ENCODE data around the gene CSMD2. TPM values are rescaled to one million over a fixed set of nuclear protein-coding genes. Genes with fewer than 3 reads are reported as not detected.

Gene CSMD2
- total and polyA plus RNA-seq, 2 experiments from 2014 or later, result 5.3 to 16.6 TPM

DNA sequence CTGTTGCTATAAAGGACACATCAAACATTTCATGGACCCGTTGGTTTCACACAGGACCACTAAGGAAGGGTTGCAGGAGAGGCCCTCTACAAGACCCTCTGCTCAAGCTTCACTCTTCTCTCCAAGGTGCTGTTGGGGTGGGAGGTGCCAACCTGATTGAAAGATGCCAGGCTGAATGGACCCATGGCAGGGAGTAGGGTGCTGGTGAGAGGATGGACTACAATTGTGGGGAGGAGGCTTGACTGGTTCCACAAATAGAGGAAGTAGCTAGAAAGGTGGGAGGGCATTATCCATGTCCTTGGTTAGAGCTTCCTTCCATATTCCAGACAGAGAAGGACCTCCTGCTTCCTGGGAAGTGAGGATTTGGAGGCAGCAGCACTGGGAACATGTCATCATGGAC lies 468.7 kb downstream of the CSMD2 start:
- H4K20me1 ChIP-seq (replicated peaks; ENCODE audit: insufficient read depth), result no peaks in the 10 kb centered on the region
- Mint-ChIP-seq H3K9me3 (no peaks in the 10 kb centered on the region; the same call in 2 of the 3 replicates), H3K27me3 (ENCODE audit: insufficient read depth, low read depth, poor library complexity) (no peaks in the 10 kb centered on the region), H3K27ac (no peak overlapping the region), H3K4me1 (no peaks in the 10 kb centered on the region), H3K36me3 (ENCODE audit: low read depth) (peaks cover 24% of the 10 kb centered on the region), H3K4me3 (no peak overlapping the region)
- H3K4me2 ChIP-seq, result no peak overlapping the region
- no peaks in the 10 kb centered on the region for H3K9me2 ChIP-seq (ENCODE audit: insufficient read depth)
- no peaks in the 10 kb centered on the region for H3K4me1 ChIP-seq (ENCODE audit: insufficient read depth)
- no peak for ATAC-seq
- H3K4me3 ChIP-seq, result no peak overlapping the region
- no peak for DNase-seq (ENCODE audit: low spot score)
- TF ChIP-seq CREB1 (CRISPR knock-in tag; IDR thresholded peaks at IDR 0.05; ENCODE audit: low read depth) (no peak), JUNB (IDR thresholded peaks at IDR 0.05; ENCODE audit: unreplicated experiment) (no peak), NANOG (IDR thresholded peaks at IDR 0.05; ENCODE audit: borderline replicate concordance) (no peak), ZNF331 (CRISPR knock-in tag; IDR thresholded peaks at IDR 0.05; ENCODE audit: low read depth) (no peak), STAT1 (IDR thresholded peaks at IDR 0.05; ENCODE audit: unreplicated experiment) (no peak)
- TF ChIP-seq, protein P1, sequence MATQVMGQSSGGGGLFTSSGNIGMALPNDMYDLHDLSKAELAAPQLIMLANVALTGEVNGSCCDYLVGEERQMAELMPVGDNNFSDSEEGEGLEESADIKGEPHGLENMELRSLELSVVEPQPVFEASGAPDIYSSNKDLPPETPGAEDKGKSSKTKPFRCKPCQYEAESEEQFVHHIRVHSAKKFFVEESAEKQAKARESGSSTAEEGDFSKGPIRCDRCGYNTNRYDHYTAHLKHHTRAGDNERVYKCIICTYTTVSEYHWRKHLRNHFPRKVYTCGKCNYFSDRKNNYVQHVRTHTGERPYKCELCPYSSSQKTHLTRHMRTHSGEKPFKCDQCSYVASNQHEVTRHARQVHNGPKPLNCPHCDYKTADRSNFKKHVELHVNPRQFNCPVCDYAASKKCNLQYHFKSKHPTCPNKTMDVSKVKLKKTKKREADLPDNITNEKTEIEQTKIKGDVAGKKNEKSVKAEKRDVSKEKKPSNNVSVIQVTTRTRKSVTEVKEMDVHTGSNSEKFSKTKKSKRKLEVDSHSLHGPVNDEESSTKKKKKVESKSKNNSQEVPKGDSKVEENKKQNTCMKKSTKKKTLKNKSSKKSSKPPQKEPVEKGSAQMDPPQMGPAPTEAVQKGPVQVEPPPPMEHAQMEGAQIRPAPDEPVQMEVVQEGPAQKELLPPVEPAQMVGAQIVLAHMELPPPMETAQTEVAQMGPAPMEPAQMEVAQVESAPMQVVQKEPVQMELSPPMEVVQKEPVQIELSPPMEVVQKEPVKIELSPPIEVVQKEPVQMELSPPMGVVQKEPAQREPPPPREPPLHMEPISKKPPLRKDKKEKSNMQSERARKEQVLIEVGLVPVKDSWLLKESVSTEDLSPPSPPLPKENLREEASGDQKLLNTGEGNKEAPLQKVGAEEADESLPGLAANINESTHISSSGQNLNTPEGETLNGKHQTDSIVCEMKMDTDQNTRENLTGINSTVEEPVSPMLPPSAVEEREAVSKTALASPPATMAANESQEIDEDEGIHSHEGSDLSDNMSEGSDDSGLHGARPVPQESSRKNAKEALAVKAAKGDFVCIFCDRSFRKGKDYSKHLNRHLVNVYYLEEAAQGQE (IDR thresholded peaks at IDR 0.05; ENCODE audit: unreplicated experiment), result no peak
- TF ChIP-seq, protein P2, sequence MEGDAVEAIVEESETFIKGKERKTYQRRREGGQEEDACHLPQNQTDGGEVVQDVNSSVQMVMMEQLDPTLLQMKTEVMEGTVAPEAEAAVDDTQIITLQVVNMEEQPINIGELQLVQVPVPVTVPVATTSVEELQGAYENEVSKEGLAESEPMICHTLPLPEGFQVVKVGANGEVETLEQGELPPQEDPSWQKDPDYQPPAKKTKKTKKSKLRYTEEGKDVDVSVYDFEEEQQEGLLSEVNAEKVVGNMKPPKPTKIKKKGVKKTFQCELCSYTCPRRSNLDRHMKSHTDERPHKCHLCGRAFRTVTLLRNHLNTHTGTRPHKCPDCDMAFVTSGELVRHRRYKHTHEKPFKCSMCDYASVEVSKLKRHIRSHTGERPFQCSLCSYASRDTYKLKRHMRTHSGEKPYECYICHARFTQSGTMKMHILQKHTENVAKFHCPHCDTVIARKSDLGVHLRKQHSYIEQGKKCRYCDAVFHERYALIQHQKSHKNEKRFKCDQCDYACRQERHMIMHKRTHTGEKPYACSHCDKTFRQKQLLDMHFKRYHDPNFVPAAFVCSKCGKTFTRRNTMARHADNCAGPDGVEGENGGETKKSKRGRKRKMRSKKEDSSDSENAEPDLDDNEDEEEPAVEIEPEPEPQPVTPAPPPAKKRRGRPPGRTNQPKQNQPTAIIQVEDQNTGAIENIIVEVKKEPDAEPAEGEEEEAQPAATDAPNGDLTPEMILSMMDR (conservative IDR thresholded peaks at IDR 0.05; ENCODE audit: low read depth in 2 of 2), result no peak
- no peak overlapping the region for H3K27ac ChIP-seq (ENCODE audit: low read depth)
- no peaks in the 10 kb centered on the region for H3K27me3 ChIP-seq (ENCODE audit: insufficient read depth)
- H3K79me2 ChIP-seq (replicated peaks; ENCODE audit: insufficient read depth), result no peaks in the 10 kb centered on the region
- H3K36me3 ChIP-seq (ENCODE audit: insufficient read depth), result no peaks in the 10 kb centered on the region
- no peak overlapping the region for H2AFZ ChIP-seq
- no peaks in the 10 kb centered on the region for H3F3A ChIP-seq (replicated peaks; ENCODE audit: low read depth)

DNA sequence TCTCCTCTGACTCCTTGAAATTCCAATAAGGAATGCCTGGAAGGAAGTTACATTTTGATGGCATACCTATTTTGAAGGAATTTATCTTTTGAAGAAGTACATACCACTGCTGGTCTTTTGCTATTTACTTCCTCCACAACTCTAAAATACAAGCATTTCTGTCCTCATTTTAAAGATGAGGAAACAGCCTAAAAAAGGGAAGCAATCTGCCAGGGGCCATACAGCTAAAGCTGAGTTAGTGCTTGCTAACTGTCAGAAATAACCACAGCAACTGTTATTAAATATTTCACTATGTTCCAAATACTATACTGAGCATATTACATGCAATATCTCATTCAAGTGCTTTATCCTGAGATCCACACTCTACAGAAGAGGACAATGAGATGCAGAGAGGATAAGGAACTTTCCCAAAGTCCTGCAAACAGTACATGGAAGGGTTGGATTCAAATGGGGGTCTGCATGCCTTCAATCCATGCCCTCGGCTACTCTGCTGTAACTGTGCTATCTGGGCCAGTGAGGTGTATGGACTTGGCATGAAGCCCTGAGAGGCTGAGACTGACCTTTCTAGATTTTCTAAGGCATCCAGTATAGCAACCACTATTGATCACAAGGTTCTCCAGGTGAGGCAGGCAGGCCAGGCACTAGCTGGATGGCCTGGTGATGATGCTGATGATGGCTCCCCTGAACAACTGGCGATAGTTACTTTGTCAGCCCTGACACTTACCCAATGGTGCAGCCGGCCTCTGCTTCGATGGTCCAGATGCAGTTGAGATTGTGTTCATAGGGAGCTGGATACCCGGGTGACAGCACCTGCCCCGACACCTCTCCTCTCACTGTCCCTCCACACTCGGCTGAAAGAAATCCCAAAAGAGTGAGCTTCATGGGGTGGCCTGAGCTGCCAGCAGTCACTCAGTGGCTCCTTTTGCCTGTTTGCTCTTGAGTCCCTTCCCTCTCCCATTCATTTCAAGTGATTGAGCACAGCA lies 472.5 kb downstream of the CSMD2 start:
- Mint-ChIP-seq H3K9me3 (no peaks in the 10 kb centered on the region; the same call in 2 of the 3 replicates), H3K4me1 (no peaks in the 10 kb centered on the region), H3K27ac (no peak overlapping the region), H3K36me3 (ENCODE audit: low read depth) (peaks cover 18% of the 10 kb centered on the region), H3K4me3 (no peak overlapping the region), H3K27me3 (ENCODE audit: insufficient read depth, low read depth, poor library complexity) (peaks cover 3% of the 10 kb centered on the region)
- H3K4me2 ChIP-seq, result no peak overlapping the region
- H2AFZ ChIP-seq, result no peak overlapping the region
- peaks cover 3% of the 10 kb centered on the region; the same call in 1 of the 2 replicates for H3K36me3 ChIP-seq (ENCODE audit: insufficient read depth)
- no peaks in the 10 kb centered on the region for H3K27me3 ChIP-seq (ENCODE audit: insufficient read depth)
- ATAC-seq (no peak), DNase-seq (ENCODE audit: low spot score) (no peak)
- no peak overlapping the region for H3K27ac ChIP-seq (ENCODE audit: low read depth)
- no peaks in the 10 kb centered on the region for H3K9me2 ChIP-seq (ENCODE audit: insufficient read depth)
- H3F3A ChIP-seq (replicated peaks; ENCODE audit: low read depth), result no peaks in the 10 kb centered on the region
- no peaks in the 10 kb centered on the region for H3K4me1 ChIP-seq (ENCODE audit: insufficient read depth)
- no peak overlapping the region for H3K4me3 ChIP-seq
- H3K79me2 ChIP-seq (replicated peaks; ENCODE audit: insufficient read depth), result no peaks in the 10 kb centered on the region
- H4K20me1 ChIP-seq (replicated peaks; ENCODE audit: insufficient read depth), result no peaks in the 10 kb centered on the region
- TF ChIP-seq ZNF331 (CRISPR knock-in tag; IDR thresholded peaks at IDR 0.05; ENCODE audit: low read depth) (no peak), EZH2 (IDR thresholded peaks at IDR 0.05; ENCODE audit: low read depth, unreplicated experiment) (no peak), CREB1 (CRISPR knock-in tag; IDR thresholded peaks at IDR 0.05; ENCODE audit: low read depth) (no peak), ZNF114 (CRISPR knock-in tag; IDR thresholded peaks at IDR 0.05) (no peak), STAT1 (IDR thresholded peaks at IDR 0.05; ENCODE audit: unreplicated experiment) (no peak), EZH2phosphoT487 (IDR thresholded peaks at IDR 0.05; ENCODE audit: unreplicated experiment) (no peak)
- TF ChIP-seq, protein P1 (IDR thresholded peaks at IDR 0.05; ENCODE audit: unreplicated experiment), result no peak
